Activated T-helper 2 cell treated with anti-CD3 and anti-CD28 coated beads, Interferon-gamma antibody, Interleukin-2, Interleukin-4, amounts not matched to agents 10 μg/mL and 5 μg/mL and 100 μg/mL, durations not matched to agents 14 hours and 24 hours and 36 hours (primary cell): Measurements from ENCODE around the gene UGT1A10. TPM values are rescaled to one million over a fixed set of nuclear protein-coding genes. Genes with fewer than 3 reads are reported as not detected.
"Not testable (repeated sequence)": the region's sequence is repeated elsewhere in the genome, so short reads cannot be mapped to it uniquely, and the experiment has no call there.

Experiments
- DNase-seq: peaks from one replicate; pipeline ENCODE4 v3.0.0; 2021; ENCODE audit warnings: low spot score
- H3K27ac Mint-ChIP-seq: one replicate; pipeline ENCODE4 v1.8.0; 2021; ENCODE audit warnings: mixed read lengths
- H3K27me3 Mint-ChIP-seq: one replicate; pipeline ENCODE4 v1.8.0; 2021; ENCODE audit warnings: low read depth, mixed read lengths
- H3K36me3 Mint-ChIP-seq: one replicate; pipeline ENCODE4 v1.8.0; 2021; ENCODE audit warnings: low read depth, mixed read lengths
- H3K4me1 Mint-ChIP-seq: one replicate; pipeline ENCODE4 v1.8.0; 2021; ENCODE audit warnings: low read depth, mixed read lengths
- H3K4me3 Mint-ChIP-seq: one replicate; pipeline ENCODE4 v1.8.0; 2021; ENCODE audit warnings: low read depth, mild to moderate bottlenecking, moderate library complexity, mixed read lengths
- H3K9me3 Mint-ChIP-seq: one replicate; pipeline ENCODE4 v1.8.0; 2021; ENCODE audit warnings: mixed read lengths
- intact Hi-C: fragments of 100-400 bp; cut with micrococcal nuclease; formaldehyde crosslinking; loops from one replicate; pipeline ENCODE4 v1.15.1; 2023
- total RNA-seq: library from RNA; stranded (reverse); gene quantifications from 2 replicates; pipeline ENCODE4 v1.2.3, GENCODE V29; 2022

The UGT1A10 gene
- total RNA-seq, 1 donor from 2014 or later, result not detected

DNA sequence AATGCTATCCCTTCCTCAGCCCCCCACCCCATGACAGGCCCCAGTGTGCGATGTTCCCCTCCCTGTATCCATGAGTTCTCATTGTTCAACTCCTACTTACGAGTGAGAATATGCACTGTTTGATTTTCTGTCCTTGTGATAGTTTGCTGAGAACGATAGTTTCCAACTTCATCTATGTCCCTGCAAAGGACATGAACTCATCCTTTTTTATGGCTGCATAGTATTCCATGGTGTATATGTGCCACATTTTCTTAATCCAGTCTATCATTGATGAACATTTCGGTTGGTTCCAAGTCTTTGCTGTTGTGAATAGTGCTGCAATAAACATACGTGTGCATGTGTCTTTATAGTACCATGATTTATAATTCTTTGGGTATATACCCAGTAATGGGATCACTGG lies 14.4 kb upstream of the UGT1A10 start:
- intact Hi-C loops, H3K27me3 Mint-ChIP-seq, DNase-seq, H3K4me3 Mint-ChIP-seq, H3K4me1 Mint-ChIP-seq, H3K9me3 Mint-ChIP-seq, H3K36me3 Mint-ChIP-seq, H3K27ac Mint-ChIP-seq: not testable (repeated sequence)

DNA sequence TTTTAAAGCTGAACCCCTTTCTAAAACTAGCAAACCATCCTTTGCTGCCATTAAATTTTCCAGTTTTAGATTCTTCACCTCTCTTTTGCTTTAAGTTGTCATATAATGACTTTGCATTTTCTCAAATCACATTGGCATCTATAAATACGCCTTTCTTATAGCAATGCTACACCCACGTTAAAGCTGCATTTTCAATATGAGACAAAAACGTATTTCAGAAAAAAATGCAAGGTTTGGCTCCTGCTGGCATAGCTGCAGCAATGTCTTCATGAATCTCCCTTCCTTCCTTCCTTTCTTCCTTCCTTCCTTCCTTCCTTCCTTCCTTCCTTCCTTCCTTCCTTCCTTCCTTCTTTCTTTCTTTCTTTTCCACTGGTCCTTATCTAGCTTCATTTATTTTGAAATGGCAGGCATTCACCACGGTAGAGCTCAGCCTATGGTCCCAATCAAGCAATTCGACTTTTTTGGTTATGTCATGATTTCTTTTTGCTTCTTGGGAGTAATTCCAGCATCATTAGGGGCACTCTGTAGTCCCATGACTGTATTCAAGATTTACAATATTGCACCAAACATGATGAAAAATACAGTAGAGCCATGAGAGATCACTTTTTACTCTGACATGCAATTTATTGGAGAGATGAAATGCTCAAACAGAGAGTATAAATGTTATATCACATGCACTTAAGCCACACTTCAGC lies 8.8 kb upstream of the UGT1A10 start:
- H3K36me3 Mint-ChIP-seq, result no peaks in the 10 kb centered on the region
- DNase-seq, result no peak
- peaks cover 18% of the 10 kb centered on the region for H3K27me3 Mint-ChIP-seq
- intact Hi-C loops, result no loop called here
- H3K4me3 Mint-ChIP-seq, result no peak overlapping the region
- no peak overlapping the region for H3K27ac Mint-ChIP-seq
- H3K9me3 Mint-ChIP-seq, result no peaks in the 10 kb centered on the region
- H3K4me1 Mint-ChIP-seq, result no peaks in the 10 kb centered on the region

DNA sequence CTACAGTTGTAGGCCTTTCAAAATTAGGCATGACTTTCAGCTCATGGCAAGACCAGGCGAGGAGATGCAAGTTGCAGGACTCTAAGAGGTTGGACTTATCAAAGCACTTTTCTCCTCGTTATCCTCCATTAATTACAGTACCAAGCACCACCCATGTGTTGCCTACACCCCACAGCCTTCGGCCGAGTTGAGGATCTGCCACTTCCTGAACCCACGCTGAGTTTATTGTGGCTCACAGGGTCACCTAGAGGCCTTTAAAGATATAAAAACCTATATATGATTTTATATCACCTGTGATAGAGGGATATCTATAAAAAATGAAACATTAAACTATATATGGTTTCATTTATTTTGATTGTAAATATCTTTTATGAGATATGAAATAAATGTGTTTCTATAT lies 2.6 kb downstream of the UGT1A10 start:
- no peak overlapping the region for H3K27ac Mint-ChIP-seq
- intact Hi-C loops, result no loop called here
- H3K4me1 Mint-ChIP-seq, result no peaks in the 10 kb centered on the region
- H3K4me3 Mint-ChIP-seq, result no peak overlapping the region
- no peaks in the 10 kb centered on the region for H3K9me3 Mint-ChIP-seq
- DNase-seq, result no peak
- peaks cover 19% of the 10 kb centered on the region for H3K27me3 Mint-ChIP-seq
- H3K36me3 Mint-ChIP-seq, result no peaks in the 10 kb centered on the region

DNA sequence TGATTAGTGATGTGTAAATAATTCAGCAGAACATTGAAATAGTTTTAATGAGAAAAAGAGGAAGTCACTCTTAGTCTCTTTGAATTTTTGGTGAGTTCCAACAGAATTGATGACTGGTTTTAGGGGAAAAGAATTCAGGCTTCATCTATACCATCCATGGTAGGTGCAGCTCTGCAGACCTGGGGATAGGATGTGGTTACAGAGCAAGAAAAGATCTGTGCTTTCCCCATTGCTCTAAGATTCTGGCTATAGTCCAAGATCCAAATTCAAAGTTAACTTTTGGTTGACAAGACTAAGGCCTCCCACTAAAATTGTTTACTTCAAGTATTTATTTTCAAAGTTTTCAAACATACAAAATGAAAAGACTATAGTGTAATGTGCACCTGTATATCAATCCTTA lies 3.6 kb downstream of the UGT1A10 start:
- no peak overlapping the region for H3K4me3 Mint-ChIP-seq
- intact Hi-C loops, result no loop called here
- DNase-seq, result no peak
- peaks cover 4% of the 10 kb centered on the region for H3K9me3 Mint-ChIP-seq
- H3K36me3 Mint-ChIP-seq, result no peaks in the 10 kb centered on the region
- H3K27me3 Mint-ChIP-seq, result peaks cover 16% of the 10 kb centered on the region
- H3K4me1 Mint-ChIP-seq, result no peaks in the 10 kb centered on the region
- no peak overlapping the region for H3K27ac Mint-ChIP-seq

DNA sequence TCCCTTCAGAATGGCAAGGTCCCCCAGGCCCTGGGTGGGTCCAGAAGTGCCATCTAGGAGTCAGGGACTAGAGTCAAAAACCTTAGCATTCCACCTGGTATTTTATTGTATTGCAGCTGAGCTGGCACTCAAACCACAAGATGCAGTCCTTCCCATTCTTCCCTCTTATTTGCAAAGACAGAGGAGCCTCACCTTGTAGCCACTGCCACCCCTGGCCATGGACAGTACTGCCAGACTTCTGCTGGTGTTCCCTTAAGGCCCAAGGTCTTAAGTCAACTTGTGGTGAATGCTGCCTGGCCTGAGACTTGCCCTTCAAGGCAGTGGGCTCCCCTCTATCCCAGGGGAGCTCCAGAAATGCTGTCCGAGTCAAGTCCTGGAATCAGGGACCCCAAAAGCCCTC lies 6.9 kb downstream of the UGT1A10 start:
- no peak for DNase-seq
- peaks cover 22% of the 10 kb centered on the region for H3K9me3 Mint-ChIP-seq
- no peaks in the 10 kb centered on the region for H3K4me1 Mint-ChIP-seq
- intact Hi-C loops, result no loop called here
- H3K27me3 Mint-ChIP-seq, result peaks cover 10% of the 10 kb centered on the region
- no peaks in the 10 kb centered on the region for H3K36me3 Mint-ChIP-seq
- no peak overlapping the region for H3K27ac Mint-ChIP-seq
- no peak overlapping the region for H3K4me3 Mint-ChIP-seq

DNA sequence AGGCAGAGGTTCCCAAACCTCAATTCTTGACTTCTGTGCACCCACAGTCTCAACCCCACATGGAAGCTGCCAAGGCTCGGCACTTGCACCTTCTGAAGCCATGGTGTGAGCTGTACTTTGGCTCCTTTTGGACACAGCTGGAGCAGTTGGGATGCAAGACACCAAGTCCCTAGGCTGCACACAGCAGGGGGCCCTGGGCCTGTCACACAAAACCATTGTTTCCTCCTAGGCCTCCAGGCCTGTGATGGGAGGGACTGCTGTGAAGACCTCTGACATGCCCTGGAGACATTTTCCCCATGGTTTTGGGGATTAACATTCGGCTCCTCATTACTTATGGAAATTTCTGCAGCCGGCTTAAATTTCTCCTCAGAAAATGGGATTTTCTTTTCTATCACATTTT lies 9.8 kb downstream of the UGT1A10 start:
- intact Hi-C loops, H3K27me3 Mint-ChIP-seq, H3K27ac Mint-ChIP-seq, DNase-seq, H3K36me3 Mint-ChIP-seq, H3K4me1 Mint-ChIP-seq, H3K4me3 Mint-ChIP-seq: not testable (repeated sequence)
- peaks cover 22% of the 10 kb centered on the region for H3K9me3 Mint-ChIP-seq

DNA sequence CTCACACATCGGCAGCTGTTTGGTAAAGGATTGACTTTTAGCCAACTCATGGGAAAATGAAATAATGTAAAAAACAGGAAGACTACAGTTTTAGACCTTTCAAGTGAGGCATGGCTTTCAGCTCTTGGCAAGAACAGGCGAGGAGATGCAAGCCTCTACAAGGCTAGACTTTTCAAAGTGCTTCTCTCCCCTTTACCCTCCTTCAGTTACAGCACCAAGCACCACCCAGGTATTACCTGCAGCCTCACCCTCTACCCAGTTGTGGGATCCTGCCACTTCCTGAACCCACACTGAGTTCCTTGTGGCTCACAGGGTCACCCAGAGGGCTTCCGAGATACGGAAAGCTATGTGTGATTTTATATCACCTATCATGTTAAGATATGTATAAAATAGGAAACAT lies 14.7 kb downstream of the UGT1A10 start:
- Mint-ChIP-seq H3K9me3 (peaks cover 15% of the 10 kb centered on the region), H3K27me3 (peaks cover 10% of the 10 kb centered on the region), H3K4me1 (no peaks in the 10 kb centered on the region), H3K36me3 (no peaks in the 10 kb centered on the region), H3K27ac (no peak overlapping the region), H3K4me3 (no peak overlapping the region)
- intact Hi-C loops, result no loop called here
- no peak for DNase-seq

DNA sequence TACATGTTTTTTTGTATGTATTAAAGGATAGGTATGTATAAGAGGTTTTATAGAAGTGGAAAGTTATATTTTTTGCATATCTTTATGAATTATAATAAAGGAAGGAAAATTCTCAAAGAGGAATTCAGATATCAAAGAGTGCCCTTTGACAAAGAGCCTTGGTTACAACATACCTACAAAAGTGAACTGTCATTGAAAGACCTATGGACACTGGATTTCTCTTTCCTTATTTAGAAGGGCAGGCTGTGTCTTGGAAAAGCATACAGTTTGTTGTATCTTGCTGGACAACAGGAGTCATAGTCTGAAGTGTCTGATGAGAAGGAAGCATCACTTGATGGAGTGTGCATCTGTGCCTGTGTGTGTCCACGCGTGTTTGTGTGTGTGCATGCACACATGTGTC lies 15.2 kb downstream of the UGT1A10 start:
- Mint-ChIP-seq H3K27ac (no peak overlapping the region), H3K36me3 (no peaks in the 10 kb centered on the region), H3K4me3 (no peak overlapping the region), H3K4me1 (no peaks in the 10 kb centered on the region), H3K27me3 (peaks cover 10% of the 10 kb centered on the region), H3K9me3 (peaks cover 13% of the 10 kb centered on the region)
- no peak for DNase-seq
- intact Hi-C loops, result no loop called here

DNA sequence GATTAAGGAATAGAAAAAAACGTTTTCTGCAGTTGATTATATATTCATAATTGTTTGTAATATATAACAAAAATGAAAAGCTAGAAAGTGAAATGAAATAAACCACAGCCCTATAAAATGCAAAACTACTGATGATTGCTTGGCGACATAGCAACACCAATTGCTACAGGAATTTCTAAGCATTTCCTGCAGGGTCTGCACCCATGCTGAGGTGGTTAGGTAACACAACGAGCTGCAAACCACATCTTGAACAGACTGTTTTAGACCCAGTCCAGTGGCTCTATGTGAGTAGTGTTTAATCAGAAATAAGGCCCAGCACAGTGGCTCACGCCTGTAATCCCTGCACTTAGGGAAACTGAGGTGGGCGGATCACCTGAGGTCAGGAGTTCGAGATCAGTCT lies 18.3 kb downstream of the UGT1A10 start:
- H3K27me3 Mint-ChIP-seq, result peaks cover 25% of the 10 kb centered on the region
- H3K4me3 Mint-ChIP-seq, result no peak overlapping the region
- H3K36me3 Mint-ChIP-seq, result no peaks in the 10 kb centered on the region
- no peak overlapping the region for H3K27ac Mint-ChIP-seq
- DNase-seq, result no peak
- intact Hi-C loops, result no loop called here
- no peaks in the 10 kb centered on the region for H3K9me3 Mint-ChIP-seq
- peaks cover 1% of the 10 kb centered on the region for H3K4me1 Mint-ChIP-seq

DNA sequence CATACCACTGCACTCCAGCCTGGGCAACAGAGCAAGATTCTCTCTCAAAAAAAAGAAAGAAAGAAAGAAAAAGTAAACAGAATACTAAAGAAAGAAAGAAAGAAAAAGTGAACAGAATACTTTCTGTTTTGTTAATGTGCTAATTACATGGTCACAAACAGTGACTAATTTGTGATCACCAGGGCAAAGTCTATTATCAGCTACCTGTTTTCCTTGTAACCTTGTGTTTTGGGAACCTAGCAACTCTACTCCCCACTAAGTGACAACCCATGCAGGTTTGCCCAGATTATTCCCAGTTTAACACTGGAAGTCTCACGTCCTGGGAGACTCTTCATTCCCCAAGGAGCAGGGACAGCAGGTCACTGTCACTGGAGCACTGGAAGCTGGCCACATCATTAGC lies 18.8 kb downstream of the UGT1A10 start:
- DNase-seq, result no peak
- no peaks in the 10 kb centered on the region for H3K36me3 Mint-ChIP-seq
- intact Hi-C loops, result no loop called here
- no peak overlapping the region for H3K27ac Mint-ChIP-seq
- peaks cover 1% of the 10 kb centered on the region for H3K4me1 Mint-ChIP-seq
- H3K9me3 Mint-ChIP-seq, result no peaks in the 10 kb centered on the region
- H3K4me3 Mint-ChIP-seq, result no peak overlapping the region
- peaks cover 30% of the 10 kb centered on the region for H3K27me3 Mint-ChIP-seq

DNA sequence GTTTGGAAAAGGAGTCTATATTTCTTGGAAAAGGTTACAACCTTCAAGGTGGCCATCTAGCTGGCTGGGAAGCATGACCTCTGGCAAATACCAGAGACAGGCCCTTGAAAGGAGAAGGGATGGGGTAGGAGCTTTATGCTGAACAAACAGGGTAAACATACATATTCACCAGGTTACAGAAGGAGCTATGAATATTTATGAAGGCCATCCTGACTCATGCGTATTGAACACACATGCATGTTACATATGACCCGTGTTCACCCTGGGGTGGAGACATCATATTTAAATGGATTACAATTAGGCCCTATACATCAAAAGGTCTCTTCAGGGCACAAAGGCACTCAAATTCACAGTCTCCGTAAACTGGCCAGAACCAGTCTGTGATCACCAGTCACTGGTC lies 19.7 kb downstream of the UGT1A10 start:
- H3K9me3 Mint-ChIP-seq, H3K4me1 Mint-ChIP-seq, H3K27ac Mint-ChIP-seq, H3K36me3 Mint-ChIP-seq, intact Hi-C loops, DNase-seq, H3K4me3 Mint-ChIP-seq: not testable (repeated sequence)
- peaks cover 36% of the 10 kb centered on the region for H3K27me3 Mint-ChIP-seq

DNA sequence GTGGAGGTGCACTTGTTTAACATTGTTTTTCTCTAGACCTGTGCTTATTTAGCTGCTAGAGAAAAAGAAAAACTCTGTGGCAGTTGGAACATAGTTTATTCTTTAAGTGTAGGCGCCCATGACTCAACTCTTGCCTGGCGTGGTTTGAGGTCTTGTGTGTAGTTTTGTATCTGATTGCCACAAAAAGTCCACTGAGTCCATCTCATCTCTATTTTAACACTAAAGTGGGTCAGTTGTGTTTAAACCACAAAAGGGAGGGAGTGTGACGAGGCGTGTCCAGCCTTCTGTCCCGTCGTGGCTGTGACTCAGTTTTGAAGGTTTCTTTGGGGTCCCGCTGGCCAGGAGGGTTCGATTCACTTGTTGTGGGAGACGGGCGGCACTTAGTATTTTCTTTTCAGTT lies 20.2 kb downstream of the UGT1A10 start:
- no peak overlapping the region for H3K4me3 Mint-ChIP-seq

DNA sequence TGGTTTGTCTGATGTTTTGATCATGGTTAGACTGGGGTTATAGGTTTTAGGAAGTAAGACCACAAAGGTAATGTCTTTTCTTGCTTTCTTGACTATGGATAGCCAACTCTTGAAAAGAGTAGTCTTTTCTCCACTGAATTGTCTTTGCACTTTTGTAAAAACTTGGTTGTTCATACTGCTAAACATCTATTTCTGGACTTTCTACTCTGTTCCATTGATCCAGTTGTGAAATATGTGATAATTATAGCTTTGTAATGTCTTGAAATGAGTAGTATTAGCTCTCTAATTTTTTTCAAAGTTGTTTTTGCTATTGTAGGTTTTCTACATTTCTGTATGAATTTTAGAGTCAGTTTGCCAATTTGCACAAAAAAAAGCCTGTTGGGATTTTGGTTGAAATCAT lies 22.4 kb downstream of the UGT1A10 start:
- Mint-ChIP-seq H3K9me3 (no peaks in the 10 kb centered on the region), H3K36me3 (no peaks in the 10 kb centered on the region), H3K27ac (no peak overlapping the region), H3K4me3 (no peak overlapping the region), H3K4me1 (peaks cover 1% of the 10 kb centered on the region), H3K27me3 (peaks cover 33% of the 10 kb centered on the region)
- intact Hi-C loops, result no loop called here
- no peak for DNase-seq

More for the DNA sequence above, 20.2 kb downstream of the UGT1A10 start:
- H3K36me3 Mint-ChIP-seq, result no peaks in the 10 kb centered on the region
- no peak overlapping the region for H3K27ac Mint-ChIP-seq
- H3K9me3 Mint-ChIP-seq, result no peaks in the 10 kb centered on the region
- H3K27me3 Mint-ChIP-seq, result peaks cover 36% of the 10 kb centered on the region
- intact Hi-C loops, result no loop called here
- H3K4me1 Mint-ChIP-seq, result peaks cover 1% of the 10 kb centered on the region
- DNase-seq, result no peak

DNA sequence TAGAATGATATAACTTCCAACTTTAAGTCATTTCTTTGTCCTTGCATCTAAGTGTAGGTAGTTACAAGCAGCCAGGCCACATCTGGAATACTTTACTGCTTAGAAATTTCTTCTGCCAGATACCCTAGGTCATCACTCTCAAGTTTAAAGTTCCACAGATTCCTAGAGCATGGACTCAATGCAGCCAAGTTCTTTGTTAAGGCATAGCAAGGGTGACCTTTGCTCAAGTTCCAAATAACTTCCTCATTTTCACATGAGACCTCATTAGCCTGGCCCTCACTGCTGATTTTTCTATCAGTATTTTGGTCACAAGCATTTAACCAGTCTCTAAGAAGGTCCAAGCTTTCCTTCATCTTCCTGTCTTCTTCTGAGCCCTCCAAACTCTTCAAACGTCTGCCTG lies 27.7 kb downstream of the UGT1A10 start:
- H3K27ac Mint-ChIP-seq, result no peak overlapping the region
- H3K9me3 Mint-ChIP-seq, result no peaks in the 10 kb centered on the region
- peaks cover 21% of the 10 kb centered on the region for H3K27me3 Mint-ChIP-seq
- no peak overlapping the region for H3K4me3 Mint-ChIP-seq
- intact Hi-C loops, result no loop called here
- H3K36me3 Mint-ChIP-seq, result no peaks in the 10 kb centered on the region
- no peak for DNase-seq
- no peaks in the 10 kb centered on the region for H3K4me1 Mint-ChIP-seq
